Measurements from ENCODE around the gene ZNF462. TPM values are rescaled to one million over a fixed set of nuclear protein-coding genes. Genes with fewer than 3 reads are reported as not detected.
A peak's percentile ranks its signal among the peaks of the same experiment; 100 is the strongest.
"Not testable (repeated sequence)": the region's sequence is repeated elsewhere in the genome, so short reads cannot be mapped to it uniquely, and the experiment has no call there.

Gene ZNF462
- total RNA-seq, 1 donor from 2014 or later, result 25.8 TPM

DNA sequence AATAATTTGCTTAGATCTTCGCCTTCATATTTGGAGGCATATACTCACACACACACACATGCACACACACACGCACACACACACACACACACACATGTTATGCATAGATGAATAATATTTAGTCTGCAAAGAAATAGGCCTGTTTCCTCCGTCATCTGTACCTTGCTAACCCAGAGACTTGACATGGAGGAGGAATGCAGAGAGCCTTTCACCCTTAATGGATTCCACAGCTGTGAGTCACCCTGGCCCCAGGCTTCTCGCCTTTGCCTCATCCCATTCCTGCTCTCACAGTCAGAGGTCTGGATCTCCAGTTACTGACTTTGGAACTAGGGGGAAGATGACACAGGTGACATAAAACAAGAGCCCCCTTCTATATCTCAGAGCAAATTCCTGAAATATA lies 29.7 kb downstream of the ZNF462 start:
- no peak for TF ChIP-seq CTCF (IDR thresholded peaks at IDR 0.05)
- H3K4me1 Mint-ChIP-seq (ENCODE audit: low read depth), result peaks cover 82% of the 10 kb centered on the region
- H3K27ac Mint-ChIP-seq (ENCODE audit: unreplicated experiment), result peak overlapping the region; percentile 95
- H3K27me3 Mint-ChIP-seq (ENCODE audit: low read depth), result no peaks in the 10 kb centered on the region
- DNase-seq (ENCODE audit: low spot score), result no peak
- no peaks in the 10 kb centered on the region for H3K9me3 Mint-ChIP-seq (ENCODE audit: low read depth)
- H3K4me3 Mint-ChIP-seq (ENCODE audit: unreplicated experiment), result no peak overlapping the region
- H3K36me3 Mint-ChIP-seq (ENCODE audit: low read depth), result no peaks in the 10 kb centered on the region

GRCh38 chr9:106893088-106893487 lies 30.1 kb downstream of the ZNF462 start:
- Mint-ChIP-seq H3K4me3 (ENCODE audit: unreplicated experiment) (no peak overlapping the region), H3K4me1 (ENCODE audit: low read depth) (peaks cover 86% of the 10 kb centered on the region), H3K9me3 (ENCODE audit: low read depth) (no peaks in the 10 kb centered on the region), H3K36me3 (ENCODE audit: low read depth) (no peaks in the 10 kb centered on the region), H3K27ac (ENCODE audit: unreplicated experiment) (peak overlapping the region; percentile 95), H3K27me3 (ENCODE audit: low read depth) (no peaks in the 10 kb centered on the region)
- DNase-seq (ENCODE audit: low spot score), result no peak
- no peak for TF ChIP-seq CTCF (IDR thresholded peaks at IDR 0.05)

GRCh38 chr9:106896695-106897094 lies 33.7 kb downstream of the ZNF462 start:
- no peak overlapping the region for H3K27ac Mint-ChIP-seq (ENCODE audit: unreplicated experiment)
- no peak overlapping the region for H3K4me3 Mint-ChIP-seq (ENCODE audit: unreplicated experiment)
- H3K4me1 Mint-ChIP-seq (ENCODE audit: low read depth), result peaks cover 61% of the 10 kb centered on the region
- H3K36me3 Mint-ChIP-seq (ENCODE audit: low read depth), result peaks cover 3% of the 10 kb centered on the region
- DNase-seq (ENCODE audit: low spot score), result no peak
- TF ChIP-seq CTCF (IDR thresholded peaks at IDR 0.05), result no peak
- no peaks in the 10 kb centered on the region for H3K27me3 Mint-ChIP-seq (ENCODE audit: low read depth)
- peaks cover 14% of the 10 kb centered on the region for H3K9me3 Mint-ChIP-seq (ENCODE audit: low read depth)

GRCh38 chr9:106897236-106897635 lies 34.3 kb downstream of the ZNF462 start:
- no peak overlapping the region for H3K4me3 Mint-ChIP-seq (ENCODE audit: unreplicated experiment)
- DNase-seq (ENCODE audit: low spot score), result no peak
- no peaks in the 10 kb centered on the region for H3K27me3 Mint-ChIP-seq (ENCODE audit: low read depth)
- peak overlapping the region; percentile 42 for H3K27ac Mint-ChIP-seq (ENCODE audit: unreplicated experiment)
- H3K9me3 Mint-ChIP-seq (ENCODE audit: low read depth), result peaks cover 16% of the 10 kb centered on the region
- peaks cover 55% of the 10 kb centered on the region for H3K4me1 Mint-ChIP-seq (ENCODE audit: low read depth)
- H3K36me3 Mint-ChIP-seq (ENCODE audit: low read depth), result peaks cover 3% of the 10 kb centered on the region
- TF ChIP-seq CTCF (IDR thresholded peaks at IDR 0.05), result no peak

DNA sequence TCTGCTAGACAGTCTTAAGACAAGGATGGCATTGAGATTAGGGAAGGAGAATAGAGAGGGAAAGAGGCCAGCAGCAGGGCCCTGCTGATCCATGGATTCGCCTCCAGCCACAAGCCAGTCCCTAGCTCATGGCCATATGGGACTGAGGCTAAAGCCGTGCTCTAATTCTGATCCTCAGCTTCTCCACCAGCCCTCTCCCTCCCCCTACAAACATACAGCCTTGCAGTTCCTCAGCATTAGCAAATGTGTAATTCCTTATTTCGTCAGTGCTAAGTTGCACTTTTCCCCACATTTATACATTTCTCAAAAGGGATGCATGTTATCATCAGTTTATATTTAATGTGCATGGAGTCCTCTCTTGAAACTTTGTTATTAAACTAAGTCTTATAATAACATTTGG lies 34.8 kb downstream of the ZNF462 start:
- peaks cover 50% of the 10 kb centered on the region for H3K4me1 Mint-ChIP-seq (ENCODE audit: low read depth)
- H3K36me3 Mint-ChIP-seq (ENCODE audit: low read depth), result peaks cover 4% of the 10 kb centered on the region
- H3K27ac Mint-ChIP-seq (ENCODE audit: unreplicated experiment), result peak overlapping the region; percentile 5
- no peaks in the 10 kb centered on the region for H3K27me3 Mint-ChIP-seq (ENCODE audit: low read depth)
- TF ChIP-seq CTCF (IDR thresholded peaks at IDR 0.05), result no peak
- no peak overlapping the region for H3K4me3 Mint-ChIP-seq (ENCODE audit: unreplicated experiment)
- H3K9me3 Mint-ChIP-seq (ENCODE audit: low read depth), result peaks cover 21% of the 10 kb centered on the region
- no peak for DNase-seq (ENCODE audit: low spot score)

DNA sequence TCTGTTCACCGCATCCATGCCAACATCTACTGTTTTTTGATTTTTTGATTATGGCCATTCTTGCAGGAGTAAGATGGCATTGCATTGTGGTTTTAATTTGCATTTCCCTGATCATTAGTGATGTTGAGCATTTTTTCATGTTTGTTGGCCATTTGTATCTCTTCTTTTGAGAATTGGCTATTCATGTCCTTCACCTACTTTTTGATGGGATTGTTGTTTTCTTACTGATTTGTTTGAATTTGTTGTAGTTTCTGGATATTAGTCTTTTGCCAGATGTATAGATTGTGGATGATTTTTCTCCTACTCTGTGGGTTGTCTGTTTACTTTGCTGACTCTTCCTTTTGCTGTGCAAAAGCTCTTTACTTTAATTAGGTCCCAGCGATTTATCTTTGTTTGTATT lies 37.6 kb downstream of the ZNF462 start:
- not testable (repeated sequence) for H3K4me3 Mint-ChIP-seq (ENCODE audit: unreplicated experiment); H3K36me3 Mint-ChIP-seq (ENCODE audit: low read depth); H3K27me3 Mint-ChIP-seq (ENCODE audit: low read depth); H3K27ac Mint-ChIP-seq (ENCODE audit: unreplicated experiment); DNase-seq (ENCODE audit: low spot score)
- peaks cover 30% of the 10 kb centered on the region for H3K4me1 Mint-ChIP-seq (ENCODE audit: low read depth)
- peaks cover 27% of the 10 kb centered on the region for H3K9me3 Mint-ChIP-seq (ENCODE audit: low read depth)

All from chondrocyte (in vitro differentiated cells).